LNCAP (cell line): ENCODE measurements around the gene PPM1L.

Experiments
- CTCF ChIP-seq: fragments of 450-650 bp; IDR thresholded peaks from 2 replicates; pipeline ENCODE4 v1.5.1; 2017; ENCODE audit warnings: mild to moderate bottlenecking

The PPM1L gene

DNA sequence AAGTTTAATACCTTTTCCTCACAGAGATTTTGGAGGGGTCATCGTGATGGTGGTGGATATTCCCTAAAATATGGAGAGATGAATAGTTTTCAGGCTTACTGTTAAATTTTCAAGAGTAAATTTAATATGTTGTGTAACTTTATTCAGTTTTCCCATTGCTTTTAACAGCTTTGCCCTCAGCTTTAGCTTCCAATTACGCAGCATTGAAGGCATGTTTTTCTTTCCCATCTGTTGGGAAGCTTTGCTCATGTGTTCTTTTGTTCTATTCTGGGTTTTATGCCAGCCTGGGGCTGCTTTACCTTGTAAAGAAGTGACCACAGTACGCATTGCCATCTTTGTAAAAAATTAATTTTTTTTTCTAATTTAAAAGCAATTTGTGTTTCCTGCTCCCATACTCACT is 197.7 kb downstream of the PPM1L start:
- no peak for TF ChIP-seq CTCF

DNA sequence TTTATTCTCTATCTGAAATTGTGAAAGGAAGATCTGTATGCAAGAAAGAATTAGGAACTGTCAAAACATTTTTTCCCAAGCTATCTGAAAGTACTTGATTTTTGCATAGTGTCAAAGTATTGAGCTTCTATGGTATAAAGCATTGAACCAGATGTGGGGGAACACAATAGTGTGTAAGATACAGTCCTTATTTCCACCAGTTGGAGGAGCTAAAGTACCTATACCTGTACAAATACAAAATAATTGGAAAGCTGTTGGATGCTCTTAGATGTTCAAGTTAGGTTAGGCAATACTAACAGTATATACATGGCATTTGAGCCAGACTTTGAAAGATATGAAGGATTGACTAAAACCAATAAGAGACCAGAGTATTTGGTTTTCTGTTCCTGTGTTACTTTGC is 200.8 kb downstream of the PPM1L start:
- TF ChIP-seq CTCF: peak; percentile 36; the same call in 1 of the 2 replicates

DNA sequence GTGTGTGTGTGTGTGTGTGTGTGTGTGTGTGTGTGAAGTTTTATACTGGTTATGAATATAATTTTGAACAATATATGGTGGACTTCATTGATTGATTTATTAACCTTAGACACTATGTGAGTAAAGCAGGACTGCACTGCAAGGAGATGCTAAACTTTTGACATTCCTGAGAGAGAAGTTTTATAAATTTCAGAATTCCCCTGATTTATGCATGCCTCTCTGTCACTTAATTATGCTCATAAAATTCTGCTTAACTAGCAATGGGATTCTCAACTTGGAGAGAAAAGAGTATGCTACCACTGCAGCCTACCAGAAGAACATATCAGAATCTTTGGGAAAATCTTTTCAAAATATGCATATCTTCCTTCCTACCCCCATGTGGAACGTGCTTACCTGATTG is 204.5 kb downstream of the PPM1L start:
- TF ChIP-seq CTCF: no peak

DNA sequence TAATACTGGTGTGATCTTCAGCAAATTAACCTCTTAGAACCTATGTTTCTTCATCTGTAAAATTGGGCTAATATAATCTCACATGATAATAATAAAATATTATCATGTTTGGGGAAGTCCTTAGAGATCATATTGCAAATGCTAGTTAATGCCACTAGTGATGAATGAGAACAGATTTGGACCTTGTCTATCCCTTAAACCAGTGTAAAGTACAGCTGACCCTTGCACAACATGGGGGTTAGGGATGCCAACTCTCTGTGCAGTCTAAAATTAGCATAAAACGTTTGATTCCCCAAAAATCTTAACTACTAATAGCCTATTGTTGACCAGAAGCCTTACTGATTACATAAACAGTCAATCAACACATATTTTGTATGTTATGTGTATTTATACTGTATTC is 207.9 kb downstream of the PPM1L start:
- no peak for TF ChIP-seq CTCF

- no peak for TF ChIP-seq CTCF
Observed at GRCh38 chr3:160968761-160969160, 212.7 kb downstream of the PPM1L start.

GRCh38 chr3:160973067-160973809 is 217.2 kb downstream of the PPM1L start:
- TF ChIP-seq CTCF: no peak

DNA sequence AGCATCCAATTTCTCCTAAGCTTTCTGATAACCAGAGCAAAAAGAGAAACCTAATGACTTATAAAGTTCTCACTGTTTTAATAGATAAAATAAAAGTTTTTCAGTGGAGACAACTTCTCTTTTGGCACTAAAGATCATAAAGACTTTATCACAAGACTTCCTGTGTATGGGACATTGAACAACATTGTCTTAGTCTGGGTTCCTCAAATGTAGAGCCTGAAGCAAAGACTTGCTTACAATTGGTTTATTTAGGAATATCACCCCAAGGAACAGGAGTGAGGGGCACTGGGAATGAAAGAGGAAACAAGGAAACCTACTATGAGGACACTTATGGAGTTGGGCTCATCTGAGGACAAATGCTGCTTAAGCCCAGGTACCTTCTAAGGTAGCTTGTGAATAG is 221.7 kb downstream of the PPM1L start:
- no peak for TF ChIP-seq CTCF

DNA sequence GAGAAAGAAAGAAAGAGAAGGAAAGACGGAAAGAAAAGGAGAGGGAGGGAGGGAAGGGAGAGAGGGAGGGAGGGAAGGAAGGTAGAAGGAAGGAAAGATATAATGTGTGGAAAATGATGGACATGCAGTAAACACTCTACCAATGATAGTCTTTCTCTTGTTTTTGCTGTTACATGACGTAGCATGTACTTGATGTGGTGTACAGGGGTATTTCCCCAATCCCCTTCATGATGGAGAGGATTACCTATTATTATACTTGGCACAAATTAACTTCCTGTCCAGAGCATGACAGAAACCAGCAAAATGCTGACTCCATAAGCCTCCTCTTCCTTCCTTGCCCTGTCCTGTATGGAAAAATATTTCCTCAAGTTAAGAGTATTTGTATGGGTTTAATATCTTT is 224.7 kb downstream of the PPM1L start:
- TF ChIP-seq CTCF: no peak
